ENCODE results near the gene LRRN2. TPM values are rescaled to one million over a fixed set of nuclear protein-coding genes. Genes with fewer than 3 reads are reported as not detected.

The LRRN2 gene
- total RNA-seq, 1 donor = under 0.01 TPM

DNA sequence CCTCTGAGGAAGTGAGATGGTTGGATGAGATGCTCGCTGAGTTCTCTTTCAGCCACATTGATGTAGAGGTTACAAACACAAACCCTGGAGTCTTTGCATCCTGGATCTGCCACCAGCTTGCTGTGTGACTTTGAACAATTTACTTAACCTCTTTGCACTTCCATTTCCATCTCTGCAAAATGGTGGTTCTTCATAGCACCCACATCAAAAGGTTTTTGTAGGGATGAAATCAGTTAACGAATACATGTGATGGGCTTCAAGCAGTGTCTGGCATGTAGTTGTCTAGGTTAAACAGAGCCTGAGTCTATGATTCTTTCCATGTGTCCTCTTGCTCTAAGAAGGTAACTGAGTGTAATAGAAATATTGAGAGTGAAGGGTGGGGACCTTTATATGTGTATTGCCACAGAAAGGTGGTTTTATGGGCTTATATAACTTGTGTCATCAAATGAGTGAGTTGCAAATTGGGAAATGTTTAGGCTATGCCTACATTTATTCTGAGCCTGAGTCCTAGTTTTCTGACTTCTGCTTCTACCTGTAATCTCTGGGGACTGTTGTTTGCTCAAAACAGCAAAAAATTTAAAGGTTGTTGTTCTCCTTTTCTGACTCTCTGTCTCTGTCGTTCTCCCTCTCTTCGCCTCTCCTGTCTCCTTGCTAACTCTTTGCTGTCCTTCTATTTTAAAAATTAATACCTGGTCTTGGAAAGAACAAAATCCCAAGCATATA, 27.3 kb upstream of the LRRN2 start:
- TF ChIP-seq, protein P1, sequence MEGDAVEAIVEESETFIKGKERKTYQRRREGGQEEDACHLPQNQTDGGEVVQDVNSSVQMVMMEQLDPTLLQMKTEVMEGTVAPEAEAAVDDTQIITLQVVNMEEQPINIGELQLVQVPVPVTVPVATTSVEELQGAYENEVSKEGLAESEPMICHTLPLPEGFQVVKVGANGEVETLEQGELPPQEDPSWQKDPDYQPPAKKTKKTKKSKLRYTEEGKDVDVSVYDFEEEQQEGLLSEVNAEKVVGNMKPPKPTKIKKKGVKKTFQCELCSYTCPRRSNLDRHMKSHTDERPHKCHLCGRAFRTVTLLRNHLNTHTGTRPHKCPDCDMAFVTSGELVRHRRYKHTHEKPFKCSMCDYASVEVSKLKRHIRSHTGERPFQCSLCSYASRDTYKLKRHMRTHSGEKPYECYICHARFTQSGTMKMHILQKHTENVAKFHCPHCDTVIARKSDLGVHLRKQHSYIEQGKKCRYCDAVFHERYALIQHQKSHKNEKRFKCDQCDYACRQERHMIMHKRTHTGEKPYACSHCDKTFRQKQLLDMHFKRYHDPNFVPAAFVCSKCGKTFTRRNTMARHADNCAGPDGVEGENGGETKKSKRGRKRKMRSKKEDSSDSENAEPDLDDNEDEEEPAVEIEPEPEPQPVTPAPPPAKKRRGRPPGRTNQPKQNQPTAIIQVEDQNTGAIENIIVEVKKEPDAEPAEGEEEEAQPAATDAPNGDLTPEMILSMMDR (IDR thresholded peaks at IDR 0.05; ENCODE audit: insufficient read depth, low read depth, low read length) = no peak
- DNase-seq (ENCODE audit: low read depth) = no peak
- H3K4me3 ChIP-seq (ENCODE audit: low read depth, low read length) = no peak overlapping the region

- TF ChIP-seq, protein P1 (IDR thresholded peaks at IDR 0.05; ENCODE audit: insufficient read depth, low read depth, low read length) = no peak
- no peak for DNase-seq (ENCODE audit: low read depth)
Measured at GRCh38 chr1:204711947-204712701, 26.6 kb upstream of the LRRN2 start.

GRCh38 chr1:204711103-204711946, 25.8 kb upstream of the LRRN2 start:
- TF ChIP-seq, protein P1 (IDR thresholded peaks at IDR 0.05; ENCODE audit: insufficient read depth, low read depth, low read length) = no peak
- no peak overlapping the region for H3K4me3 ChIP-seq (ENCODE audit: low read depth, low read length)
- peak; percentile 8 for DNase-seq (ENCODE audit: low read depth)

More at GRCh38 chr1:204711947-204712701, 26.6 kb upstream of the LRRN2 start:
- H3K4me3 ChIP-seq (ENCODE audit: low read depth, low read length) = no peak overlapping the region

DNA sequence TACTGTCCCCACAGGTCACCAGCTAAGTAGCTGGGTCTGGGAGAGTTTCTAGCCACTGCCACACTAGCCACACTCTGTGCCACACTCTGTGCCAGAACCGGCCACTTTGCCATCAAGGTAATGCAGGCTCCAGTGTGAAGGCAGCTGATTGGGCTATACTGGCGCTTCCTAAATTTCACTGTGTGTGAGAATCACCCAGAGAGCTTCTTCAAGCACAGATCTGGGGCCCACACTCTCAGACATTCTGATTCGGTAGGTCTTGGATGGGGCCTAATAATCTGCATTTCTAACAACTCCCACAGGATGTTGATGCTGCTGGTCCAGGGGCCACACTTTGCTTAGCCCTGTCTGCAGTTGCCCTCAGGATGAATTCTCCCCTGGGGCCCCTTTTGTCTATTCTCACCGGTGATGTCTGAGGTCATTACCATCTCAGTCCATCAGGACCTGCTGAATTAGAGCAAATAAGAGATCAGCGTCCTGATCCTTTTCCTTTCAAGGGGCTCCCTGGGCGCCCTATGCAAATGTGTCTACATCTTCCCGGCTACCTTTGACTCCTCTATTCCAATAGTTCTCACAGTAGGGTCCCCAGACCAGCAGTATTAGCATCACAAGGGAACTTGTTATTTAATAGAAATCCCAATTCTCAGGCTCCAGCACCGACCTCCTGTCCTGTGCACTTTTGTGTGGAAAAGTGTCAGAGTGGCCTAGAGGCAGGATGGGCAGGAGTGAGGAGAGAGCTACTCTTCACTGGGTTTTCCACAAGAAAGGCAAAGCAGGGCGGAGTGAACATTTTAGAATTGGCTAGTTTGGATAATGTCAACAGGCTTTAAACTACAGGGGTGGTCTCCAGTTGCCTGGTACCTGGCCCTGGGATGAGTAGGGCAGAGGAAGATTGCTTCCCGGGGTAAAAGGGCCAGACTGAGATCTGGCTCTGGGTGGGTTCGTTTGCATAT, 24.7 kb upstream of the LRRN2 start:
- H3K4me3 ChIP-seq (ENCODE audit: low read depth, low read length) = no peak overlapping the region
- no peak for DNase-seq (ENCODE audit: low read depth)
- TF ChIP-seq, protein P1 (IDR thresholded peaks at IDR 0.05; ENCODE audit: insufficient read depth, low read depth, low read length) = no peak

DNA sequence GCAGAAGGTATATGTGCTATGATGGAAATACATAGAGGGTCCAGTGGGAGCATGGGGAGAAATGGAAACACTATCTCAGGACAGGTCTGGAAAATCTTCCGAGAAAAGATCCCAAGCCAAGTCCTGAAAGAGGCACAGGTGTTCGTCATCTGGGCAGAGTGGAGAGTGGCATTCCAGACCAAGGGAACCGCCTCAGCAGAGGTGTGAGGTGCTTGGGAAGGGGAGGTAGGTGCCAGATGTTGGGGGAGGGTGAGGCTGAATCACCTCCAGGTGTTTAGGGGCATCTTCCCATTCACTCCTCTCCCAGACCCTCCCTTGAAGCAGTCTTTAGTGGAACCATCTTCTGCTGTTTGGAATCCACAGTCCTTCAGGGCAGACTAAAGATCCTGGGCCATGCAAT, 23.5 kb upstream of the LRRN2 start:
- H3K4me3 ChIP-seq (ENCODE audit: low read depth, low read length) = no peak overlapping the region
- TF ChIP-seq, protein P1 (IDR thresholded peaks at IDR 0.05; ENCODE audit: insufficient read depth, low read depth, low read length) = no peak
- no peak for DNase-seq (ENCODE audit: low read depth)
